GM12878 (cell line): ENCODE data around the gene COL20A1. TPM values are rescaled to one million over a fixed set of nuclear protein-coding genes. Genes with fewer than 3 reads are reported as not detected.

Experiments used
- ATAC-seq: fragments of 200-7000 bp; cut with Tn5 transposase; 3 replicates; pipeline ENCODE4 v1.9.1; 2020; ENCODE audit warnings: mild to moderate bottlenecking, moderate library complexity
- BruUV-seq: library from RNA; stranded (reverse); fragments of 400-500 nt; replicated peaks from 2 replicates; lab custom pipeline; 2021; lab: Mats Ljungman, UMichigan
- CTCF ChIA-PET: fragments of 300-600 bp; sonication (Branson Sonifier 250); formaldehyde crosslinking; extraction: SDS; loops from one replicate; lab custom pipeline; 2021; ENCODE audit warnings: inconsistent platforms; lab: Yijun Ruan, JAX
- POLR2A ChIA-PET: fragments of 350-600 bp; formaldehyde crosslinking; extraction: SDS; loops from one replicate; lab custom pipeline; 2021; ENCODE audit warnings: inconsistent platforms; lab: Charles Lee
- RAD21 ChIA-PET: fragments of 300-600 bp; sonication (Branson Sonifier 250); formaldehyde crosslinking; loops from one replicate; lab custom pipeline; 2023; ENCODE audit warnings: antibody characterized with exemption; ENCODE audit not compliant: unreplicated experiment; lab: Charles Lee
- SMC1A ChIA-PET: fragments of 300-600 bp; sonication (Branson Sonifier 250); formaldehyde crosslinking; loops from one replicate; lab custom pipeline; 2023; ENCODE audit not compliant: unreplicated experiment, uncharacterized antibody; lab: Charles Lee
- DNase-seq: peaks from one replicate; pipeline ENCODE4 v3.0.0-alpha.2; 2011; ENCODE audit warnings: low read depth, low spot score
- FAIRE-seq: peaks from 3 replicates; lab custom pipeline; 2011; peaks lifted over from hg19 to GRCh38; lab: Jason Lieb, UNC
- H2AFZ ChIP-seq: 2 replicates; pipeline ENCODE4 v1.6.0; 2011; ENCODE audit warnings: low read depth, low read length, control low read depth; ENCODE audit not compliant: control insufficient read depth
- H3K27ac ChIP-seq: 2 replicates; pipeline ENCODE4 v1.5.1; 2011; ENCODE audit warnings: control low read depth; ENCODE audit not compliant: control insufficient read depth, insufficient read depth
- H3K27me3 ChIP-seq, 2 experiments: replicated peaks in 1 of 2; 2 replicates each; pipeline versions ENCODE4 v1.6.0 to v1.6.1; 2011; ENCODE audit warnings: low read length in 1 of 2; ENCODE audit not compliant: control insufficient read depth in 2 of 2, insufficient read depth in 2 of 2
- H3K36me3 ChIP-seq, 2 experiments: 2 replicates each; pipeline ENCODE4 v1.5.1; 2011; ENCODE audit warnings: low read length in 1 of 2; ENCODE audit not compliant: control insufficient read depth in 2 of 2, insufficient read depth in 2 of 2
- H3K4me1 ChIP-seq: 2 replicates; pipeline ENCODE4 v1.6.1; 2011; ENCODE audit warnings: mild to moderate bottlenecking, low read length, moderate library complexity, mixed read lengths; ENCODE audit not compliant: control insufficient read depth, insufficient read depth
- H3K4me2 ChIP-seq: 2 replicates; pipeline ENCODE4 v1.6.0; 2011; ENCODE audit warnings: control low read depth; ENCODE audit not compliant: control insufficient read depth, insufficient read depth
- H3K4me3 ChIP-seq: fragments of 200-600 bp; sonication (generic); 2 replicates; pipeline ENCODE4 v1.5.1; 2016
- H3K79me2 ChIP-seq: 2 replicates; pipeline ENCODE4 v1.6.0; 2011; ENCODE audit warnings: low read length; ENCODE audit not compliant: control insufficient read depth, insufficient read depth
- H3K9ac ChIP-seq: 2 replicates; pipeline ENCODE4 v1.8.0; 2011; ENCODE audit warnings: low read length, control low read depth, mixed read lengths; ENCODE audit not compliant: control insufficient read depth, insufficient read depth
- H3K9me3 ChIP-seq: replicated peaks from 3 replicates; pipeline ENCODE4 v1.5.1; 2011; ENCODE audit warnings: mild to moderate bottlenecking, low read length; ENCODE audit not compliant: control insufficient read depth, insufficient read depth
- H4K20me1 ChIP-seq: 2 replicates; pipeline ENCODE4 v1.6.0; 2011; ENCODE audit not compliant: control insufficient read depth, insufficient read depth
- IRF5 ChIP-seq: fragments of 450-650 bp; IDR thresholded peaks from 2 replicates; pipeline ENCODE4 v1.6.1; 2017; ENCODE audit warnings: borderline replicate concordance
- PRDM15 ChIP-seq: fragments of 450-650 bp; formaldehyde crosslinking; IDR thresholded peaks from 2 replicates; pipeline ENCODE4 v1.4.0; 2020; ENCODE audit warnings: mild to moderate bottlenecking, moderate library complexity
- SIX5 ChIP-seq: IDR thresholded peaks from 2 replicates; pipeline ENCODE4 v1.6.1; 2011; ENCODE audit warnings: mild to moderate bottlenecking, low read depth, low read length, moderate library complexity; ENCODE audit not compliant: severe bottlenecking
- TCF12 ChIP-seq: IDR thresholded peaks from 2 replicates; pipeline ENCODE4 v1.6.1; 2011; ENCODE audit warnings: low read depth, mild to moderate bottlenecking, low read length
- WGBS: methylation state at CpG from one replicate; pipeline ENCODE4 v1.1.6; 2016; ENCODE audit warnings: low lambda C conversion rate; ENCODE audit not compliant: insufficient replicate concordance, insufficient coverage; ENCODE audit errors: missing lambda C conversion rate; 5-methylcytosine and 5-hydroxymethylcytosine counted together
- in situ Hi-C: fragments of 300-500 bp; cut with MboI; formaldehyde crosslinking; loops from 9 replicates; pipeline ENCODE4 v1.14.3; 2018; ENCODE audit warnings: mixed read lengths
- intact Hi-C: fragments of 100-400 bp; cut with micrococcal nuclease; formaldehyde crosslinking; loops from one replicate; pipeline ENCODE4 v1.14.2; 2022; ENCODE audit not compliant: unreplicated experiment
- polyA plus RNA-seq, 11 experiments: library from polyadenylated mRNA; depleted of rRNA in 4 of 11; unstranded in 6 of 11; stranded (reverse) in 5 of 11; fragments of >200 nt; fragmentation: Nextera tagmentation in 4 of 11; fragmentation: Illumina TruSeq in 1 of 11; extraction: Ambion mirVana in 4 of 11; extraction: Trizol in 1 of 11; gene quantifications; 1 replicate in 1 of 11; 2 replicates in 10 of 11; pipeline versions ENCODE4 v1.2.1 to v1.2.3, GENCODE V29; 2011 to 2016; ENCODE audit warnings: inconsistent platforms in 2 of 11, missing spikeins in 2 of 11, low read depth in 1 of 11
- total RNA-seq, 4 experiments: library from RNA; depleted of rRNA in 3 of 4; stranded (reverse); fragments of >200 nt in 3 of 4; fragmentation: Illumina TruSeq in 1 of 4; extraction: Trizol in 1 of 4; gene quantifications; 2 replicates each; pipeline versions ENCODE4 v1.2.1 to v1.2.3, GENCODE V29; 2013 to 2021

The COL20A1 gene
- total and polyA plus RNA-seq, 10 of the 15 experiments (the other 5 are each of a cell fraction or from before 2014, with no cell fraction given) = not detected

GRCh38 chr20:63360850-63361518 lies 68.0 kb downstream of the COL20A1 start, which contains the start of gene CHRNA4 (continued):
- no peak for TF ChIP-seq IRF5
- TF ChIP-seq PRDM15 (CRISPR knock-in tag) = no peak

GRCh38 chr20:63361519-63362435 lies 68.8 kb downstream of the COL20A1 start:
- in situ Hi-C loops = no loop called here

More at GRCh38 chr20:63361519-63362435, 68.8 kb downstream of the COL20A1 start:
- no peaks in the 10 kb centered on the region; a peak in 1 of 4 replicates for H3K27me3 ChIP-seq
- RAD21 ChIA-PET = no interaction called here
- H3K4me1 ChIP-seq = no peaks in the 10 kb centered on the region
- H3K9ac ChIP-seq = no peak overlapping the region
- no TSS peak for BruUV-seq
- no peaks in the 10 kb centered on the region for H4K20me1 ChIP-seq
- FAIRE-seq (no peak), DNase-seq (no peak), ATAC-seq (peak; percentile 23; the same call in 2 of the 3 replicates)
- SMC1A ChIA-PET = no interaction called here
- 25% methylated on average over 48 of the region's 50 CpGs for WGBS
- TF ChIP-seq TCF12 = peak; percentile 58; the same call in 1 of the 2 replicates
- TF ChIP-seq SIX5 = no peak
- H2AFZ ChIP-seq = no peak overlapping the region
- no peak overlapping the region for H3K4me3 ChIP-seq
- intact Hi-C loops = no loop called here
- CTCF ChIA-PET = no interaction called here
- no peaks in the 10 kb centered on the region for H3K36me3 ChIP-seq
- POLR2A ChIA-PET = no interaction called here
- no peaks in the 10 kb centered on the region for H3K9me3 ChIP-seq
- no peak overlapping the region for H3K4me2 ChIP-seq
- no peak overlapping the region for H3K27ac ChIP-seq
- H3K79me2 ChIP-seq = no peaks in the 10 kb centered on the region
